Neutrophil (primary cell): ENCODE measurements around the gene BNC2.

Experiments used
- H3K27ac ChIP-seq: fragments of 200-600 bp; sonication (generic); 2 replicates; pipeline ENCODE4 v1.5.1; 2016; ENCODE audit warnings: mild to moderate bottlenecking, moderate library complexity
- H3K27me3 ChIP-seq: fragments of 200-600 bp; sonication (generic); 2 replicates; pipeline ENCODE4 v1.6.0; 2016; ENCODE audit warnings: mild to moderate bottlenecking
- H3K36me3 ChIP-seq: fragments of 200-600 bp; sonication (generic); 2 replicates; pipeline ENCODE4 v1.5.1; 2017
- H3K4me1 ChIP-seq, 2 experiments: fragments of 200-600 bp in 1 of 2; sonication (generic) in 1 of 2; 1 replicate in 1 of 2; 2 replicates in 1 of 2; pipeline versions ENCODE4 v1.5.1 to v1.6.1; 2013 to 2016; ENCODE audit warnings: low read depth in 1 of 2, low read length in 1 of 2, mild to moderate bottlenecking in 1 of 2, moderate library complexity in 1 of 2; ENCODE audit not compliant: control insufficient read depth in 1 of 2, insufficient read depth in 1 of 2
- H3K4me3 ChIP-seq, 2 experiments: fragments of 200-600 bp in 1 of 2; sonication (generic) in 1 of 2; 1 replicate in 1 of 2; 2 replicates in 1 of 2; pipeline ENCODE4 v1.5.1; 2013 to 2016; ENCODE audit warnings: low read depth in 1 of 2, low read length in 1 of 2, mild to moderate bottlenecking in 1 of 2, moderate library complexity in 1 of 2
- H3K9me3 ChIP-seq: fragments of 200-600 bp; sonication (generic); 2 replicates; pipeline ENCODE4 v1.5.1; 2016
- CTCF ChIP-seq: fragments of 200-600 bp; sonication (generic); IDR thresholded peaks from 2 replicates; pipeline ENCODE4 v1.5.1; 2016; ENCODE audit warnings: antibody characterized with exemption

BNC2 gene

GRCh38 chr9:16370647-16371046 is 499.8 kb downstream of the BNC2 start:
- no peak overlapping the region for H3K4me3 ChIP-seq
- no peaks in the 10 kb centered on the region for H3K9me3 ChIP-seq
- no peaks in the 10 kb centered on the region for H3K4me1 ChIP-seq
- no peak overlapping the region for H3K27ac ChIP-seq
- H3K27me3 ChIP-seq, result no peaks in the 10 kb centered on the region
- H3K36me3 ChIP-seq, result no peaks in the 10 kb centered on the region
- TF ChIP-seq CTCF, result no peak

GRCh38 chr9:16369427-16369826 is 501.0 kb downstream of the BNC2 start:
- Histone ChIP-seq H3K9me3 (no peaks in the 10 kb centered on the region), H3K36me3 (no peaks in the 10 kb centered on the region), H3K27me3 (no peaks in the 10 kb centered on the region), H3K4me3 (no peak overlapping the region), H3K27ac (no peak overlapping the region), H3K4me1 (no peaks in the 10 kb centered on the region)
- TF ChIP-seq CTCF, result no peak

GRCh38 chr9:16368237-16369087 is 502.0 kb downstream of the BNC2 start:
- Histone ChIP-seq H3K27ac (no peak overlapping the region), H3K4me1 (no peaks in the 10 kb centered on the region), H3K36me3 (no peaks in the 10 kb centered on the region), H3K9me3 (no peaks in the 10 kb centered on the region), H3K4me3 (no peak overlapping the region), H3K27me3 (no peaks in the 10 kb centered on the region)
- TF ChIP-seq CTCF, result no peak

GRCh38 chr9:16367605-16368231 is 502.8 kb downstream of the BNC2 start:
- H3K4me3 ChIP-seq, result no peak overlapping the region
- no peak overlapping the region for H3K27ac ChIP-seq
- H3K36me3 ChIP-seq, result no peaks in the 10 kb centered on the region
- H3K4me1 ChIP-seq, result no peaks in the 10 kb centered on the region
- no peaks in the 10 kb centered on the region for H3K9me3 ChIP-seq
- no peaks in the 10 kb centered on the region for H3K27me3 ChIP-seq
- TF ChIP-seq CTCF, result no peak

DNA sequence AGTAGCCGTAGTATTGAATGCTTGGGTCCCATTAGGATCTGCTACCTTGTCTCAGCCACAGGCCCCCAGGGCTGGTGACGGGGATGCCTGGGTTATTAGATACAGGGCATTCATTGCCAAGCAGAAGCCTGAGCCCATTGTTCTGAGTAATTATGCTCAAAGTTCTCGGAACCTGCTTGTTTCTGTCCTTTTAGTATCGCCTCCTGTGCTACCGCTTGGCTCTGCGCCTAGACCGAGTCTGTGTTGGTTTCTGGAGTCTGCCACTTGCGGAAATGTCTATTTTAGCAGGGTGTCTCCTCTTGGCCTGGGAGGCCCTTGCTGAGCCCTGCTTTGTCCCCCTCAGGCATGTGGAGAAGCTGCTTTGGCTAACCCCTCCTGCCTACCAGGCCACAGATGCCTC is 506.1 kb downstream of the BNC2 start:
- Histone ChIP-seq H3K36me3 (no peaks in the 10 kb centered on the region), H3K4me1 (no peaks in the 10 kb centered on the region), H3K27me3 (no peaks in the 10 kb centered on the region), H3K9me3 (no peaks in the 10 kb centered on the region), H3K4me3 (no peak overlapping the region), H3K27ac (no peak overlapping the region)
- no peak for TF ChIP-seq CTCF
